ENCODE results near the gene COX18. TPM values are rescaled to one million over a fixed set of nuclear protein-coding genes. Genes with fewer than 3 reads are reported as not detected.

The COX18 gene, protein sequence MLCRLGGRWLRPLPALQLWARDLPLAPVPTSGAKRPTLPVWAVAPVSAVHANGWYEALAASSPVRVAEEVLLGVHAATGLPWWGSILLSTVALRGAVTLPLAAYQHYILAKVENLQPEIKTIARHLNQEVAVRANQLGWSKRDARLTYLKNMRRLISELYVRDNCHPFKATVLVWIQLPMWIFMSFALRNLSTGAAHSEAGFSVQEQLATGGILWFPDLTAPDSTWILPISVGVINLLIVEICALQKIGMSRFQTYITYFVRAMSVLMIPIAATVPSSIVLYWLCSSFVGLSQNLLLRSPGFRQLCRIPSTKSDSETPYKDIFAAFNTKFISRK
- 24.1 and 29.0 TPM in 2 replicates for total RNA-seq

DNA sequence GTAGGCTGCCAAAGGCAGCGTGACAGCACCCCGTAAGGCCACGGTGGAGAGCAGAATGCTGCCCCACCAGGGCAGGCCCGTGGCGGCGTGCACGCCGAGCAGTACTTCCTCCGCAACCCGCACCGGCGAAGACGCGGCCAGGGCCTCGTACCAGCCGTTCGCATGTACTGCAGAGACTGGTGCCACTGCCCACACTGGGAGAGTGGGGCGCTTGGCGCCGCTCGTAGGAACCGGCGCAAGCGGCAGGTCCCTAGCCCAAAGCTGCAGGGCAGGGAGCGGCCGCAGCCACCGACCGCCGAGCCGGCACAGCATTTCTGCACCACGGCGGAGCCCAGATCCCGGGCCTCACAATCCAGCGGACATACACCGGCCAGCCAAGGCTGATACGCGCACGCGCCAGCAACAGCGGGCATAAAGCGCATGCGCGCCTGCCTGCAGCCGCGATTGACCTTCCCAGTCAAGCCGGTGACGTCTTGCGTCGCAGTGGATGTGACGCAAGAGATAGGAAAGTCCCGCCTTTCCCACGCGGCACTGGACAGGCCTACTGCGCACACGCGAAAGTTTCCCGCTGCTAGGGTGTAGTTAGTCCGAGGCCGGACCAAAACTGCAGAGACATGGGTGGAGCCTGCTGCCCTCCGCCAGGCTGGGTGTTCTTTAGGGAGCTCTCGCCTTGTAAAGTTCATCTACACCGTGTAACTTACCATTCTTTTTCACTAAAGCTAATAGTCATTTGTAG, at the start of gene COX18:
COX18 (minus strand) TSS at position 379 of the 736 bp plus-strand sequence; CDS start at position 312, 67 bp downstream.

Other genes with a start within 250 kb of the COX18 start
- 59.1 and 99.9 TPM in 2 replicates for gene ANKRD17, start 189.1 kb upstream of the COX18 start, total RNA-seq